Right forelimb (tissue), 1 donor: Measurements from ENCODE around the gene PTGER3.
"Not testable (repeated sequence)": the region's sequence is repeated elsewhere in the genome, so short reads cannot be mapped to it uniquely, and the experiment has no call there.

Source experiments
- DNase-seq: peaks from one replicate; pipeline ENCODE4 v3.0.0-alpha.2; 2018

Gene PTGER3

DNA sequence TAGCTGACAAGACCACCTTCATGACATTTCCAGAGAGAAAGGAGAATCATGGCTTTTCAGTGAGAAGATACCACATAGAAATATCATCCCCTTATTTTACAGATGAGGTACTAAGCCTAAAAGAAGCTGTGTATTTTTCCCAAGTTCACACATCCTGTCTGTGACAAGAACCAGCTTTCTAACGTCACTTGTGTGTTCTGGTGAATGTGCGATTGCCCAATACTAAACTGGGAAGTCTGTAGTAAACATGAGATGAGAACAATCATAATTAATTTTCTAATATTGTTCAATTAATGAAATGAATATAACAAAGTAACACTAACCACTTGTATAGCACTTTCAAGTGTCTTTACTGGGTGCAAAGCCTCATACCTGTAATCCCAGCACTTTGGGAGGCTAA is 46.0 kb downstream of the PTGER3 start:
- no peak for DNase-seq

DNA sequence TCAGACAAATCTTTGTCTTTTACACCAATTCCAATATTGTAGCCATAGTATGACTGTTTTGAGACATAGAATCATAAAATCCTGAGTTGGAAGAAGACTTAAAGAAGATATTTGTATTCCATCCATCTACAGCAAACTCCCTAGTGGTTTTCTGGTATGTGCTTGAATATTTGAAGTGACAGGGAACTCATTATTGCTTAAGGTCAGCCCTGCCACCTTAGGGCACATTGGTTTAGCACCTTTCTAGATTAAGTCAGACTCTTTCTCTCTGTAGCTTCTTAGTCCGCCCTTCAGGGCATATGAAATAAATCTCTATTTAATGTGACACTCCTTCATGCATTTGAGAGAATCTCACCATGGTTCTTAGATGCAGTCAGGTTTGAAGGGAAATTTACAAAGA is 49.8 kb downstream of the PTGER3 start:
- DNase-seq = no peak

DNA sequence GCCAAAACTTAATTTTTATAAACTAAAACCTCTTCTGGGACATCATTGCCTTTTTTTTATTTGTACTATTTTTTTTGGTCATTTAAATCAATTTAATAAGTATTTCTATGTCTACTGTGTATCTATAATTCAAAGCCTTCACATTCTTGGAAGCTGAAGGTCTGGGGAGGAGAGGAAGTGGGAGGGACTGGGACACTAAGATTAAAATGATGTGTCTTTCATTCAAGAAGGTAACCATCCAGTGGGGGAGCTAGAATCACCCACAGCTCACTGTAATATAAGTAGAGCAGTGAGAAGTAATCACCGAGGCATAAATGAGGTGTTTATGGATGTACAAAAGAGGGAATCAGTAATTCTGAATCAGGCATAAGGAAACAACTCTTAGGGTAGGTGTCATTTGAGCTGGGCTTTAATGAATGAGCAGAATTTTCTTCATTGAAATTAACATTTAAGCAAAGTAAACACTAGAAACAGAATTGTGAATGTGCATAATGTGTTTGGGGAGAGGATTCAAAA is 52.8 kb downstream of the PTGER3 start:
- DNase-seq = no peak

DNA sequence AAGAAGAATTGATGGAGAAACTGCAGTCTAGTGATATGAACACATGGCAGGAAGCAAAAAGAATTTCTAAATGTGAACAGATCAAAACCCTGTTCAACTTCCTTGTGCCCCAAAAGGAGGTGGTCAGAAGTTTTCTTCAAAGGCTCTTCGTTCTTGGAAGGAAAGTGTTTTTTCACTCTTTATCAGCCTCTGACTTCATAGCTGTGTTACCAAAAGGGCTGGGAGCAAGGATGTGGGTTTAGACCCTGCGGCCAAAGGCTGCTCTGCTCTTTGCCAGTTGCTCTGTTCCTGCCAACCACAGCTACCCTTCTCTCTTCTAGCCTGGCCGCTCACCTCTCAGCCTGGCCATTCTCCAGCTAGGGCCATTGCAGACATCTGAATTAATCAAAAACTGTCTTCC is 53.8 kb downstream of the PTGER3 start:
- DNase-seq = no peak

DNA sequence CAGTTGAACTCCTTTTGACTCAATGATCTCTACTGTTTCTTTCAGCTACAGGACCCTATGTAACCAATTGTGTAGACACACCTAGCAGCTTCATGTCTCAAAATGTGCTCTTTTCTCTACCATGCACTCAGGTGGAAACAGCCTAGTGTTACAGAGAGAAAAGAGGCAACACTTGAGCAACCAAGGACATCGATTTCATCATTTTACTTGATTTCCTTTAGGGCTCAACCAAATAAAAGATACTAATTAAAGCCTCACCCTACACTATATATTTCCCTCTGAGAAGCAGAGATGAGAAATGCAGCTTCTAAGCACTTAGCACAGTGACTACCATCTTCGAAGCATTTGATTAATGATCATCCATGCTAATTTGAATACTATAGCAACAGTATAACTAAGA is 55.1 kb downstream of the PTGER3 start:
- no peak for DNase-seq

DNA sequence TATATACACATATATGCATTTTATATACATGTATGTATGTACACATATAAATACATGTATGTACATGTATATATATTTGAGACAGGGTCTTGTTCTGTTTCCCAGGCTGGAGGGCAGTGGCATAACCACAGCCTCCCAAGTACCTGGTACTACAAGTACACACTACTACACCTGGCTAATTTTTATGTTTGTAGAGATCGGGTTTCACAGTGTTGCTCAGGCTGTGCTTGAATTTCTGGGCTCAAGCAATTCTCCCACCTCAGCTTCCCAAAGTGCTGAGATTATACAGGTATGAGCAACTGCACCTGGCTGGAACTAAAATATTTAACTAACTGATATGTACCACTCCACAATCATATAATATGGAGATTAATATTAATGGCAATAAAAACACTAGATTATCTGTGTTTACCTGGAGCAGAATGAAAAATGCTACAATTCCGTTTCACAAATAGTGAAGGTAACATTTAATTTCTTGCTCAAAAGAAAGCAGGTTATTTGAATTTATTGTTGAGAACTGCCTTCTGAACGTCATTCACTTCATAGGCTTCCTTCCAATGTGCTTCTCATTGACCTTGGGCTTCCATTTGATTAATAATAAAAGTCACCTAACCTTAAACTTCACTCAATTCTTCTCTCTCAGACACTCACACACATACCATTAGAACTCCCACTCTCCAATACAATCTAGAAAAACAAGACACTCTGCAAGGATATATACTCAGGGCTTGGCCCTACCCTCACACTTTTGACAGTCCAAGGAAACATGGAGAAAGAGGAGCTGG is 57.0 kb downstream of the PTGER3 start:
- DNase-seq = no peak

DNA sequence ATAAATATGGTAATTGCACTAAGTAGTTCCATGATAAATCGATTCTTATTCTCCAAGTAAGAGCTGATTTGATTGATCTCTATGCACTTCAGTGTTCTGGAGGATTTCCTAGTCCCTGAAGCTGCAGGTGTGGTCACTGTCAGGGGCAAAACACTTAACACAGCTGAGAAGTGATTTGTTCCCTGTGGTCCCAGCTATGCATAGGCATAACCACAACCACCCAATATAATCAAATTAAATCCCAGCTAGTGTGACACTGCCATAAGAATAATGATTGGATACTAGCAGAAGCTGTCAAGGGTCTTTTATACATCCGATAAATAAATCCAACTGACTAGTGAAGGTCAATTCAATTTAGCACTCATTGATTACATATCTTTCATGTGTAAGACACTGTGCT is 60.1 kb downstream of the PTGER3 start:
- no peak for DNase-seq

DNA sequence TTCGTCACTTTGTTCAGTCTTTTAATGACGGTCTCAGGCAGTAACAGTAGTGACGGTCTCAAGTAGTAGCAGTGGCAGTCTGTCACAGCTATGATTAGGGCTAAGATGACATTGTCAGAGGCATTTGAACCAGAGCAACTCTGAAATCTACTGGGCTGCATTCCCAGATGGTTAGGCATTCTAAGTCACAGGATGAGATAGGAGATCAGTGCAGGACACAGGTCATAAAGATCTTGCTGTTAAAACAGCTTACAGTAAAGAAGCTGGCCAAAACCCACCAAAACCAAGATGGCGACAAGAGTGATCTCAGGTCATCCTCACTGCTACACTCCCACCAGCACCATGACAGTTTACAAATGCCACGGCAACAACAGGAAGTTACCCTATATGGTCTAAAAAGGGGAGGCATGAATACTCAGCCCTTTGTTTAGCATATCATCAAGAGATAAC is 61.8 kb downstream of the PTGER3 start:
- DNase-seq = not testable (repeated sequence)

DNA sequence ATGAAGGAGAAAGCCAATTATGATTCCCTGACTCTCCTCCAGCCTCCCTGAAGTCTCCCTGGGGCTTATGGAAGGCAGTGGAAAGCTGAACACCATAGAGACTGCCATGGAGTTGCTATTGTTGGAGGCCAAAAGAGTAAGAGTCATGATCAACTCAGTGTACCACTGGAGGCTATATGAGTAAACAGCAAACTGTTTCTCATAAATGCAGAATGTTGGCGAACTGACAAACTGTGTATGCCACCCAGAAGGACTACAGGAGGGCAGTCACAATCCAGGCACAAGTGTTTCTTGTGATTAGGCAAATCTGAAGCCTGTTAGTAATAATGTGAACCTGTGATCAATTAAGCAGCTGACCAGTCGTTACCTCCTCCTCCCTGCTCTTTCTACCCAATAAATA is 62.3 kb downstream of the PTGER3 start:
- DNase-seq = not testable (repeated sequence)

DNA sequence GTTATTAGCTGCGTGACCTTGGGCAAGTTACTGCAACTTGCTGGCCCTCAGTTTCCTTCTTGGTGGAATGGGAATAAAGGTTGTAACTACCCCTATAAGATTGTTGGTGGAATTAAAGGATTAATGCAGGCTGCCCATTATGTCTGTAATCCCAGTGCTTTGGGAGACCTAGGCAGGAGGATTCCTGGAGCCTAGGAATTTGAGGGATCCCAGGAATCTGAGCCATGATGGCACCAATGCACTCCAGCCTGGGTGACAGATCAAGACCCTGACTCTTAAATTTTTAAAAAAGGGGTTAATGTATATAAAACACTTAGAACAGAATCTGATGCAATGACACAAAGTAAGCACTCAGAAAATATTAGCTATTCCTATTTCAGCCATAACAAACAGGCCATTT is 67.3 kb downstream of the PTGER3 start:
- no peak for DNase-seq

DNA sequence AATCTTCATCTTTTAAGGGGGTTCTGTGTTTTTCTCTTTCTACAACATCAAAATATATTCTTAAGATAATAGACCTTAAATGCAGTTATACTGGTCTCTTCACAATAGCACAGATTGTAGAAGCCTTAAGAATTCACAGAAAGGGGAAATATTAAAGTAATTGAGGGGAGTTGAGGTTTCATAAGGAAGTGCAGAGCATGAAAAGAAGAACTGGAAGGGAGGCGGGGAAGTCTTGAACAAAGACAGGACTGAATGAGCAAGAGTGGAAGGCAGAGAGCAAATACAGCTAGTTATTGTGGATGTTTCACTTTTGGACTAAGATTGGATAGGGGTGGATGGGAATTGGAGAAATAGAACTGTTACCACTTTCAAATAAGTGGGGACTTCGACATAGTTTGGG is 67.7 kb downstream of the PTGER3 start:
- DNase-seq = no peak

DNA sequence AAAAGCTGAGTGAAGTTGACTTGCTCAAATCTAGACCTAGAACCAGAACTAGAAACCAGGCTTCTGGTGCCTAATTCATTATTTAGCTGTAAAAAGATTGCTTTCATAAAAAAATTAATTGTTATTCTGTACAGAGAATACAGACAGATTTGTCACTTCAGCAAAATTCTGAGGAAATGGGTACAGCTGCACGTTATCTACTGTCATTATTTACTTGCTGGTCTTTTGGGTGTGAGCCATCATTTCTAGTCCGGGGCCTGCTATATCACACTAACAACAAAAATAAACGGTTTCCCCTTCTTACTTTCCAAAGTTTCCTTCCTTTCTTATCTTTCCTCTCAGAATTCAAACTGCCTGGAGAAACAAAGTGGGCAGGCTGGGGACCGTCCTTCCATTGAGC is 68.3 kb downstream of the PTGER3 start:
- DNase-seq = no peak

DNA sequence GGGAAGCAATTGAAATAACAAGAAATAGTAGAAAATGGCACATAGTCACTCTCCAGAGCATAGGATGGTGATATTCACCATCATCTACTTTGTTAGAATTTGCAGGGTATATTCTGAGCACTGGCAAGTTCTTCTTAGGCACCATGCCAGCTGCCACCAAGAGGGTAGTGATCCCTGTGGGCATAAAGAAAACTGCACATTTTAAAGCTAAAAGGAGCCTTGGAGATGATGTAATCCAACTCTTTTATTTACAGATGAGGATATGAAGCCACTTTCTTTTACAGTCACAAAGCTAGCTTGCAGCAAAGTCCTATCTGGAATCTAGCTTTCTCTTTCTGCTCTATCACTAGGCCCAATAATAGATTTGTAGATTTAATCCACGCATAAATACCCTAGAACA is 69.0 kb downstream of the PTGER3 start:
- no peak for DNase-seq

DNA sequence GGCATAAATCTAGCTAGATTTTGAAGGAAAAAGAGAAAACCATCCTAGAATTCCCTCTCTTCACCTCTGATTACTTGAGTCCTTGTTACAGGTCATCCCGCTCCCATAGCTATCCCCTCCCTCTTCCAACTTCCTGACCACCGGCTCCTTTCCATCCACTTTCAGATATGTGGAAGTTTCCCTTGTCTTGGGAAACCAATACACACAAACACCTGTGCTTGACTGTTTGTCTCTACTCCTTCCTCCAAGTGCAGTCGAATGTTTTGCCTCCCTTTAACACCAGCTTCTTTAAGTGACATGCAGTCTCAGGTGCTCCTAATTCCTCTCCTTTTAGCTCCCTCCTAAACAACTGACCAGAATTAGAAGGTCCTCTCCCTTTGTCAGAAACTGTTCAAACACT is 70.0 kb downstream of the PTGER3 start:
- no peak for DNase-seq

DNA sequence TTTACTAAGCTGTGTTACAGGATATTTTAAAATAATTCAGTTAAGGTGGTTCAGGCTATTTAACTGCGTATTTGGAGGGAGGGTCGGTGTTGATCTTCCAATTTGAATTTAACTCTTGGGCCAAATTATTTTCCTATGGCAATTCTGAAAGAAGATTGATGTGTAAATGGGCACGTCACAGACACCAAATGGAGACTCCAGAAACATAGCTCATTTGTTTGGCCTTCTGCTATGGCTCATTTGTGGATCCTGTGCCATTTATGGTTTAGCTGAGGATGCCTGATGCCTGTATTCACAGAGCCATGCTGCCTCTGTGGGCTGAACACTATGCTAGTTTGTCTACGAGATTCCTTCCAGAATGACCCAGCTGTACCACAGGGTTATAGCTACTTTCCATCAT is 70.6 kb downstream of the PTGER3 start:
- no peak for DNase-seq

DNA sequence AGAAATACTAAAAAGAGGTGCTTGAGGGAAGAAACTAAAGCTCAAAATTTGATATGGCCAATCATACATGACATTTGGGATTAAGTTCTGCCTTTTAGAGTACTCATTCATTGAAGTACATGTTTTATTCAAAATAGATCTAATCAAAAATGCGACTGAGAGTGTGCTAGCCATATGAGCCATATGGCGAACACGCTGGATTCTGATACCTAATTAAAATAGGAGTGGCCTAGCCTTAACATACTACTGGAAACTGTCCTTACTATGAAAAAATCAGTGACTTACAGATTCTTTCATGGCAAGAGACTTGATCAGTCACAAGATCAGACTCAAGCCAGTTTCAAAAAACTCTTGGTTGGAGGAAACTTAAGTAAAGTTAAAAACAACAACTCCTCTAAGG is 73.9 kb downstream of the PTGER3 start:
- no peak for DNase-seq

DNA sequence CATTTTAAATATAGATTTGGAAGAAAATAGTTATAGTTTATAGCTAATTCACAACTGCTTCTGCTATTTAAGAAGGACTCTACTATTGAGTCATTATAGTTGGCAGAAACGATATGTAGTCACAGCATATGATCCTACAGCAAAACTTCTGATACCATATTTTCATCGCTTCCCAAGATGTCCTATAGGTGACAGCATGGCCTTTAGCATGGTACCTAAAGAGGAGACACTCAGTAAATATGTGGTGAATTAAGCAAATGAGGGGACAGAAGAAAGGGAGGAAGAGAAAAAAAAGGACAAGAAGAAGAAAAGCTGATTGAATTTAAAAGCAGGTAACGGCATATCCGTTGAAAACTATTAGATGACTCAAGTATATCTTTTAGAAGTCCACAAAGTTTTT is 77.2 kb downstream of the PTGER3 start:
- DNase-seq = no peak

DNA sequence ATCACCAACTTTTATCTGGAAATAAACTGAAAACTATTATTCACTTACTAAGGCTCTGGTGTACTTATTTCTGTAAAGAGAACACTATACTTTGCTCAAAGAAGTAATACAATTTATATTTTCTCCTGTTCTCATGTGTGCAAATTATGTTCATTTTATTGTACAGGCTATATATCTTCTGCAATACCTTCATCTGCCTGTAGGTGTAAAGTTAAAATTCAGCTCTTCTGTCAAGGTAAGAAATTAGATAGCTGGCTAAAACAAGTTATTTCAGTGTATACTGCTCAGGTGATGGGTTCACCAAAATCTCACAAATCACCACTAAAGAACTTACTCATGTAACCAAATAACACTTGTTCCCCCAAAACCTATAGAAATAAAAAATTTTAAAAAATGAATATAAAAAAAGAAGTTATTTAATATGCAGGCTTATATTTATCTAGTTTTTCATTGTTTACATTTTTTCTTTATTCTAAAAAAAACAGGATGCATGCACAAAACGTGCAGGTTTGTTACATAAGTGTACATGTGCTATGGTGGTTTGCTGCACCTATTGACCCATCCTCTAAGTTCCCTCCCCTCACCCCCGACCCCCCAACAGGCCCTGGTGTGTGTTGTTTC is 81.5 kb downstream of the PTGER3 start:
- DNase-seq = no peak

DNA sequence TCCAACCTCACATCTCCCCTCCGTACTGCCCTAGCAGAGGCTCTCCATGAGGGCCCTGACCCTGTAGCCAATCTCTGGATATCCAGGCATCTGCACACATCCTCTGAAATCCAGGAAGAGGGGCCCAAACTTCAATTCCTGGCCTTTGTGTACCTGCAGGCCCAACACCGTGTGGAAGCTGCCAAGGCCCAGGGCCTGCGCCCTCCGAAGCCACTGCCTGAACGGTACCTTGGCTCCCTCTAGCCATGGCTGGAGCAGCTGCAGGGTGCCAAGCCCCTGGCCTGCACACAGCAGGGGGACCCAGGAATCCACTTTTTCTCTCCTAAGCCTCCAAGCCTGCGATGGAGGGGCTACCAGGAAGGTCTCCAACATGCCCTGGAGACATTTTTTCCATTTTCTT is 84.2 kb downstream of the PTGER3 start:
- DNase-seq = no peak

DNA sequence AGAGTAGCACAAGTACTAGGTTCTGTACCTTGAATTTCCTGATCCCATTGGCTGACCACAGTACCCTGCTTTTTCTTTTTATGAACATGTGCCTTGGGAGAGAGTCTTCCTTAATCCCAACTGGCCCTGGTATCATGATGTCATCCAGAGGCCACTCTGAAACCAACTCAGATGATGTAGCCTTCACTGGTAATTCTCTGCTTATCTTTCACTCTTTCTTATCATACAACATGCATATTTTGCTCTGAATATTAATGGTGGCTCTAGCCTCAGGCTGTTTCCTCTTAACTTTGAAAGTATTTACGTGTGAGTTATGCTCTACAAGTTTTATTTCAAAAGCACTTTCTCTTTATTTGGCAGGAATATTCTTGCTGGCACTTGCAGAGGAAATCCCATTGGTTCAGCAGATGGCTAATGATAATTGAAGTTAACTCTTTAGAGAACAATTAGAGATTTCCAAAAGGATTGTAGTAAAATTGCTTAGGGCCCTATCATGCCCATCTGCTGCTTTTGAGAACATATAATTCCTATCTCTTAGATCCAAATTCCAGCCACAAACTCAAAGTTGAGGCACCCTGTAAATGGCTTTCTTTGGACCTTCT is 86.1 kb downstream of the PTGER3 start:
- DNase-seq = no peak

DNA sequence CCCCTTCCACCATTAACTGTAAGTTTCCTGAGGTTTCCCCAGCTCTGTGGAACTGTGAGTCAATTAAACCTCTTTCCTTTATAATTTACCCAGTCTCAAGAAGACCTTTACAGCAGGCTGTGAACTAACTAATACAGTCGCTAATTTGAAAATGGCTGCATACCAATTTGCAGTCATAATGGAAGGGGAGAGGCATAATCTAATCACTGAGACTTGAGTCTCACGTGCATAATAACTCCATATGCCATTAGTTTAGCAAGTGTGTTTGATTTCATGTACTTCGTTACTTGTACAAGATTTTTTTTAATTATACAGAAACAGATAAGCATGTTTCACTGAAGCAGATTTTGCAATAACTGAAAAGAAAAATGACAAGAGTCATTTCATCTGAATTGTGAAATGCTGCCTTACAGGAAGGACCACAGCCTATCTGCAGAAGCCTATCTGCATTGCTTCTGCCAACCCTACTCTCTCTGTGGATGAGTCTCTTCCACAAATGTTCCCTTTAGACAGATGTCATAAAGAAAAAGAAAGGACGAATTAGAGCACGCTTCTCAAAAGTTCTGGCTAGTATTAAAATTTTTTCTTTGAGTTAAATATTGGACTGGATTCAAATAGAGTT is 99.1 kb downstream of the PTGER3 start:
- DNase-seq = no peak

DNA sequence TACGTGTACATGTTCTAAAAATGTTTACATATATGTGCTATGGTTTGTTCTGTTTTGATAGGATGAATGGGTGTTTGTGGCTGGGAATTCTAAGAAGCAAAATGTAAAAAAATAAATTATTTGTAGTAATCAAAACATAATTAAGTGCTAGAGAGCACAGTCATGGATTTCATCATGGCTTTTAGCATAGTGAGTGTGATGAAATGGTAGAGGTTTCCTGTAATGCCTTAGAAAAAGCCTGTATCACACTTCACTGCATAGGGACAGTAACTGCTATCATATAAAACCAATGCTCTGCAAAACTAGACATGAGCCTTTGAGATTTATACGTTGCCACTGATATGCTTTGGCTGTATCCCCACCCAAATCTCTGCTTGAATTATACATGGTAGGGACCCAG is 99.8 kb downstream of the PTGER3 start:
- DNase-seq = no peak

DNA sequence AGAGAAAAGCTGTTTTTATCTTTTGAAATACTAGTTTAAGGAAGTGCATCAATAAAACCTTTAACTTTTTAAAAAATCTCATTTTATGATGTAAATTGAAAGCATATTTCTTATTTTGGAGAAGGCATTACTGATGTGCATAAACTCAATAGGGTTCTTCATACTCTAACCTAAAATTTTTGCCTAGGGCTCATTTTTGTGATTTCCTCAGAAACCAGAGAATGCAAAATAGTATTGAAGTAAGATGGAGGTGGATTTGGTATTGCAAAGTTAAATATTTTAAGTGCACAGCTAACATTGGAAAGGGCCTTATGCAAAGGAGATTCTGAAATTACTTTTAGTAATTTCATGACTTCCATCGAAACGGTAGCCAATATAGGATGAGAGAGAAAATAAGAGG is 101.9 kb downstream of the PTGER3 start:
- DNase-seq = no peak

DNA sequence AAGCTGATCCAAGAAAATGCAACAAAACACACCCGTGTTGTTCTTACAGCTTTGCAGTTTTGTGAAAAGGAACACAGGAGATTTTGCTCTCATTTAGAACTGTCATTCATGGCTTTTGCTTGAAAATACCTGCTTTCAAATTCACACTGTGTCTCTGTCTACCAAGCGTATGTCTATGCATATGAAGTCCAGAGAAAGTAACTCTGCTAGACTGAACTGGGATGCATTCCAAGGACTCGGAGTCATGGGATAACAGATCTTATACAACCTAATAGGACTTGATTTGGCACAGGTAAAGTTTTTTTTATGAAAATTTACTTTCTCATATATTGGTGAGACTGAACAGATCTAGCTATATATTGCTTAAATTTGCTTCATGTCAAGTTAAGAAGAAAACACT is 102.4 kb downstream of the PTGER3 start:
- no peak for DNase-seq
